ENCODE measurements around the gene C4orf50. TPM values are rescaled to one million over a fixed set of nuclear protein-coding genes. Genes with fewer than 3 reads are reported as not detected.

Gene C4orf50
- total and polyA plus RNA-seq, 2 of the 8 experiments (the other 6 are each of a cell fraction or from before 2014, with no cell fraction given), result 0.08 to 0.22 TPM

GRCh38 chr4:5989236-5990225 is 28.7 kb downstream of the C4orf50 start (continued):
- TF ChIP-seq TCF12 (IDR thresholded peaks at IDR 0.05; ENCODE audit: low read depth, low read length), result no peak
- no peak for TF ChIP-seq SP2 (IDR thresholded peaks at IDR 0.05; ENCODE audit: low read length)

Measured in H1 (cell line).